HepG2 (cell line): ENCODE measurements around the gene PUS1. TPM values are rescaled to one million over a fixed set of nuclear protein-coding genes. Genes with fewer than 3 reads are reported as not detected.

Source experiments
- ASH2L ChIP-seq: fragments of 300-600, 200-600 bp; sonication (generic); IDR thresholded peaks from 2 replicates; pipeline ENCODE4 v1.7.0; 2017; ENCODE audit warnings: low read depth, mild to moderate bottlenecking, moderate library complexity, mixed read lengths, low read length; ENCODE audit not compliant: insufficient read length
- BRD4 ChIP-seq: sonication (generic); formaldehyde crosslinking; IDR thresholded peaks from 2 replicates; pipeline ENCODE4 v1.4.0; 2020; ENCODE audit warnings: missing genetic modification reagents
- HOXA3 ChIP-seq: sonication (generic); formaldehyde crosslinking; IDR thresholded peaks from 2 replicates; pipeline ENCODE4 v1.5.0; 2020; ENCODE audit warnings: missing genetic modification reagents
- ISL2 ChIP-seq: sonication (generic); formaldehyde crosslinking; IDR thresholded peaks from 2 replicates; pipeline ENCODE4 v1.5.0; 2020; ENCODE audit warnings: missing genetic modification reagents
- KLF12 ChIP-seq: sonication (generic); formaldehyde crosslinking; IDR thresholded peaks from 2 replicates; pipeline ENCODE4 v1.4.0; 2020; ENCODE audit warnings: missing genetic modification reagents, borderline replicate concordance
- MTA3 ChIP-seq: sonication (generic); formaldehyde crosslinking; IDR thresholded peaks from 2 replicates; pipeline ENCODE4 v1.4.0; 2020; ENCODE audit warnings: missing genetic modification reagents
- SIN3B ChIP-seq: fragments of 150-350 bp; IDR thresholded peaks from 2 replicates; pipeline ENCODE4 v1.6.1; 2014; ENCODE audit warnings: low read length
- ZNF672 ChIP-seq: sonication (generic); formaldehyde crosslinking; IDR thresholded peaks from 2 replicates; pipeline ENCODE4 v1.8.1; 2022; ENCODE audit warnings: missing genetic modification reagents
- ZNF879 ChIP-seq: sonication (generic); formaldehyde crosslinking; IDR thresholded peaks from 2 replicates; pipeline ENCODE4 v1.8.1; 2023; ENCODE audit warnings: missing genetic modification reagents
- ZNF891 ChIP-seq: sonication (generic); formaldehyde crosslinking; IDR thresholded peaks from 2 replicates; pipeline ENCODE4 v1.5.0; 2020; ENCODE audit warnings: mild to moderate bottlenecking, missing genetic modification reagents
- ZSCAN22 ChIP-seq: sonication (generic); formaldehyde crosslinking; IDR thresholded peaks from 2 replicates; pipeline ENCODE4 v1.4.0; 2020; ENCODE audit warnings: mild to moderate bottlenecking, missing genetic modification reagents
- polyA plus RNA-seq, 8 experiments: library from polyadenylated mRNA; depleted of rRNA in 3 of 8; stranded (reverse) in 7 of 8; unstranded in 1 of 8; fragments of >200 nt; fragmentation: Illumina TruSeq in 4 of 8; extraction: Trizol in 4 of 8; gene quantifications; 2 replicates each; pipeline versions ENCODE4 v1.2.1 to v1.2.3, GENCODE V29; 2011 to 2016; ENCODE audit warnings: low read depth in 4 of 8, missing spikeins in 1 of 8, mixed read lengths in 1 of 8; ENCODE audit not compliant: insufficient read depth in 1 of 8
- total RNA-seq, 5 experiments: library from RNA; depleted of rRNA; stranded (reverse); fragments of >200 nt; fragmentation: Illumina TruSeq; extraction: Trizol; gene quantifications; 2 replicates each; pipeline ENCODE4 v1.2.3, GENCODE V29; 2016; ENCODE audit warnings: low read depth in 1 of 5
- TF ChIP-seq, protein P1 (sequence below): sonication (generic); formaldehyde crosslinking; IDR thresholded peaks from 2 replicates; pipeline ENCODE4 v1.4.0; 2020; ENCODE audit warnings: missing genetic modification reagents, low read depth, mild to moderate bottlenecking, borderline replicate concordance
- TF ChIP-seq, protein P2 (sequence below): sonication (generic); formaldehyde crosslinking; IDR thresholded peaks from 2 replicates; pipeline ENCODE4 v1.8.0; 2022; ENCODE audit warnings: mild to moderate bottlenecking, missing genetic modification reagents, moderate library complexity
- TF ChIP-seq, protein P3 (sequence below): sonication (generic); formaldehyde crosslinking; IDR thresholded peaks from 2 replicates; pipeline ENCODE4 v1.4.0; 2020; ENCODE audit warnings: mild to moderate bottlenecking, missing genetic modification reagents
- TF ChIP-seq, protein P4 (sequence below): sonication (generic); formaldehyde crosslinking; IDR thresholded peaks from 2 replicates; pipeline ENCODE4 v1.5.0; 2020; ENCODE audit warnings: missing genetic modification reagents
- TF ChIP-seq, protein P5 (sequence below): sonication (generic); formaldehyde crosslinking; IDR thresholded peaks from 2 replicates; pipeline ENCODE4 v1.5.0; 2020; ENCODE audit warnings: missing genetic modification reagents
- TF ChIP-seq, protein P6 (sequence below): sonication (generic); formaldehyde crosslinking; IDR thresholded peaks from 2 replicates; pipeline ENCODE4 v1.4.0; 2020; ENCODE audit warnings: mild to moderate bottlenecking, missing genetic modification reagents
- TF ChIP-seq, protein P7 (sequence below): sonication (generic); formaldehyde crosslinking; IDR thresholded peaks from 2 replicates; pipeline ENCODE4 v1.4.0; 2020; ENCODE audit warnings: mild to moderate bottlenecking, low read depth, missing genetic modification reagents
- TF ChIP-seq, protein P8 (sequence below): sonication (generic); formaldehyde crosslinking; IDR thresholded peaks from 2 replicates; pipeline ENCODE4 v1.4.0; 2020; ENCODE audit warnings: missing genetic modification reagents

Gene PUS1
- total and polyA plus RNA-seq, 2 of the 13 experiments (the other 11 are each of a cell fraction or from before 2014, with no cell fraction given) = 19.2 to 24.7 TPM

DNA sequence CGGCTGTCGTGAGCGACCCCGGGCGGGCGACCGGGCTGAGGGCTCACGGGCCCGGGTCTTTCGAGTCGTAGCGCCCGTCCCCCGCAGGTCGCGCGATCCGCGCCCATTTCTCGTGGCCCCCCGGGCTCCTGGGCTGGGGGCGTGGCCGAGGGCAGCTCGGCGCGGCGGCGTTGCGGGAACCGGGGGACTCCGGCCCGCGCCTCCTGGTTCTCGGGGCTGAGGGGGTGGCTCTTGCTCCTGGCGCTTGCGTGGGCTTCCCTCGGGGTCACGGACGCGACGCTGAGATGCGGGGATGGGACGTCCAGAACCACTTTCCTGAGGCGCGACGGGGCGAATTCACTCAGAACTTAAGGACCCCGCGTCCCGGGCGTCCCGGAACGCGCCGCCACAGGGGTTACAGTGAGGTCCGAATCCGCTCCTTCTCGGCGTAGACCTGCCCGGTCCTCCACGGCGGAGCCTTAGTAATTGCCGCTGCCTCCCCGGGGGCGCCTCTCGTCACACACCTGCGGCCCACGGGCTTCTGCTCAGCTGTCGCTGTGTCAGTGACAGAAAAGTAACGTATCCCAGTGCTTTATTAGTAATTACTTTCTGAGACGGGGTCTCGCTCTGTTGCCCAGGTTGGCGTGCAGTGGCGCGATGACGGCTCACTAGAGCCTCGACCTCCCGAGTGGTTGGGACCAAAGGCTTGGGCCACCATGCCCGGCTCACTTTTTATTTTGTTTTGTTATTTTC, 21.3 kb downstream of the PUS1 start (continued):
- TF ChIP-seq, protein P1, sequence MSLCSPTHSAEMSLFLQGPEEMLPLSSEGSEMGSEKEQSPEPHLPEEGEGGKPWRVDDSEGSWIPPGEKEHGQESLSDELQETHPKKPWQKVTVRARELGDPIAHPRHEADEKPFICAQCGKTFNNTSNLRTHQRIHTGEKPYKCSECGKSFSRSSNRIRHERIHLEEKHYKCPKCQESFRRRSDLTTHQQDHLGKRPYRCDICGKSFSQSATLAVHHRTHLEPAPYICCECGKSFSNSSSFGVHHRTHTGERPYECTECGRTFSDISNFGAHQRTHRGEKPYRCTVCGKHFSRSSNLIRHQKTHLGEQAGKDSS (CRISPR knock-in tag) = no peak
- TF ChIP-seq ZSCAN22 (CRISPR knock-in tag) (no peak), KLF12 (CRISPR knock-in tag) (peak; percentile 60; the same call in 1 of the 2 replicates), ZNF672 (CRISPR knock-in tag) (0 out of 2 replicates have a peak, but pooled peaks have one; percentile 4), HOXA3 (CRISPR knock-in tag) (0 out of 2 replicates have a peak, but pooled peaks have one; percentile 7), ZNF879 (CRISPR knock-in tag) (0 out of 2 replicates have a peak, but pooled peaks have one; percentile 24), ASH2L (peak; percentile 18), BRD4 (CRISPR knock-in tag) (no peak; the same call in 1 of the 2 replicates), SIN3B (no peak), ISL2 (CRISPR knock-in tag) (no peak), MTA3 (CRISPR knock-in tag) (no peak), ZNF891 (CRISPR knock-in tag) (no peak)
- TF ChIP-seq, protein P2, sequence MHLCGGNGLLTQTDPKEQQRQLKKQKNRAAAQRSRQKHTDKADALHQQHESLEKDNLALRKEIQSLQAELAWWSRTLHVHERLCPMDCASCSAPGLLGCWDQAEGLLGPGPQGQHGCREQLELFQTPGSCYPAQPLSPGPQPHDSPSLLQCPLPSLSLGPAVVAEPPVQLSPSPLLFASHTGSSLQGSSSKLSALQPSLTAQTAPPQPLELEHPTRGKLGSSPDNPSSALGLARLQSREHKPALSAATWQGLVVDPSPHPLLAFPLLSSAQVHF (CRISPR knock-in tag) = peak; percentile 5; the same call in 1 of the 2 replicates
- TF ChIP-seq, protein P3, sequence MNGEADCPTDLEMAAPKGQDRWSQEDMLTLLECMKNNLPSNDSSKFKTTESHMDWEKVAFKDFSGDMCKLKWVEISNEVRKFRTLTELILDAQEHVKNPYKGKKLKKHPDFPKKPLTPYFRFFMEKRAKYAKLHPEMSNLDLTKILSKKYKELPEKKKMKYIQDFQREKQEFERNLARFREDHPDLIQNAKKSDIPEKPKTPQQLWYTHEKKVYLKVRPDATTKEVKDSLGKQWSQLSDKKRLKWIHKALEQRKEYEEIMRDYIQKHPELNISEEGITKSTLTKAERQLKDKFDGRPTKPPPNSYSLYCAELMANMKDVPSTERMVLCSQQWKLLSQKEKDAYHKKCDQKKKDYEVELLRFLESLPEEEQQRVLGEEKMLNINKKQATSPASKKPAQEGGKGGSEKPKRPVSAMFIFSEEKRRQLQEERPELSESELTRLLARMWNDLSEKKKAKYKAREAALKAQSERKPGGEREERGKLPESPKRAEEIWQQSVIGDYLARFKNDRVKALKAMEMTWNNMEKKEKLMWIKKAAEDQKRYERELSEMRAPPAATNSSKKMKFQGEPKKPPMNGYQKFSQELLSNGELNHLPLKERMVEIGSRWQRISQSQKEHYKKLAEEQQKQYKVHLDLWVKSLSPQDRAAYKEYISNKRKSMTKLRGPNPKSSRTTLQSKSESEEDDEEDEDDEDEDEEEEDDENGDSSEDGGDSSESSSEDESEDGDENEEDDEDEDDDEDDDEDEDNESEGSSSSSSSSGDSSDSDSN (CRISPR knock-in tag) = peak; percentile 41
- TF ChIP-seq, protein P4, sequence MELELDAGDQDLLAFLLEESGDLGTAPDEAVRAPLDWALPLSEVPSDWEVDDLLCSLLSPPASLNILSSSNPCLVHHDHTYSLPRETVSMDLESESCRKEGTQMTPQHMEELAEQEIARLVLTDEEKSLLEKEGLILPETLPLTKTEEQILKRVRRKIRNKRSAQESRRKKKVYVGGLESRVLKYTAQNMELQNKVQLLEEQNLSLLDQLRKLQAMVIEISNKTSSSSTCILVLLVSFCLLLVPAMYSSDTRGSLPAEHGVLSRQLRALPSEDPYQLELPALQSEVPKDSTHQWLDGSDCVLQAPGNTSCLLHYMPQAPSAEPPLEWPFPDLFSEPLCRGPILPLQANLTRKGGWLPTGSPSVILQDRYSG (CRISPR knock-in tag) = peak; percentile 70; the same call in 1 of the 2 replicates
- TF ChIP-seq, protein P5, sequence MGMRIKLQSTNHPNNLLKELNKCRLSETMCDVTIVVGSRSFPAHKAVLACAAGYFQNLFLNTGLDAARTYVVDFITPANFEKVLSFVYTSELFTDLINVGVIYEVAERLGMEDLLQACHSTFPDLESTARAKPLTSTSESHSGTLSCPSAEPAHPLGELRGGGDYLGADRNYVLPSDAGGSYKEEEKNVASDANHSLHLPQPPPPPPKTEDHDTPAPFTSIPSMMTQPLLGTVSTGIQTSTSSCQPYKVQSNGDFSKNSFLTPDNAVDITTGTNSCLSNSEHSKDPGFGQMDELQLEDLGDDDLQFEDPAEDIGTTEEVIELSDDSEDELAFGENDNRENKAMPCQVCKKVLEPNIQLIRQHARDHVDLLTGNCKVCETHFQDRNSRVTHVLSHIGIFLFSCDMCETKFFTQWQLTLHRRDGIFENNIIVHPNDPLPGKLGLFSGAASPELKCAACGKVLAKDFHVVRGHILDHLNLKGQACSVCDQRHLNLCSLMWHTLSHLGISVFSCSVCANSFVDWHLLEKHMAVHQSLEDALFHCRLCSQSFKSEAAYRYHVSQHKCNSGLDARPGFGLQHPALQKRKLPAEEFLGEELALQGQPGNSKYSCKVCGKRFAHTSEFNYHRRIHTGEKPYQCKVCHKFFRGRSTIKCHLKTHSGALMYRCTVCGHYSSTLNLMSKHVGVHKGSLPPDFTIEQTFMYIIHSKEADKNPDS (CRISPR knock-in tag) = no peak
- TF ChIP-seq, protein P6, sequence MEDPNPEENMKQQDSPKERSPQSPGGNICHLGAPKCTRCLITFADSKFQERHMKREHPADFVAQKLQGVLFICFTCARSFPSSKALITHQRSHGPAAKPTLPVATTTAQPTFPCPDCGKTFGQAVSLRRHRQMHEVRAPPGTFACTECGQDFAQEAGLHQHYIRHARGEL (CRISPR knock-in tag) = no peak
- TF ChIP-seq, protein P7, sequence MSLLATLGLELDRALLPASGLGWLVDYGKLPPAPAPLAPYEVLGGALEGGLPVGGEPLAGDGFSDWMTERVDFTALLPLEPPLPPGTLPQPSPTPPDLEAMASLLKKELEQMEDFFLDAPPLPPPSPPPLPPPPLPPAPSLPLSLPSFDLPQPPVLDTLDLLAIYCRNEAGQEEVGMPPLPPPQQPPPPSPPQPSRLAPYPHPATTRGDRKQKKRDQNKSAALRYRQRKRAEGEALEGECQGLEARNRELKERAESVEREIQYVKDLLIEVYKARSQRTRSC (CRISPR knock-in tag) = no peak
- TF ChIP-seq, protein P8, sequence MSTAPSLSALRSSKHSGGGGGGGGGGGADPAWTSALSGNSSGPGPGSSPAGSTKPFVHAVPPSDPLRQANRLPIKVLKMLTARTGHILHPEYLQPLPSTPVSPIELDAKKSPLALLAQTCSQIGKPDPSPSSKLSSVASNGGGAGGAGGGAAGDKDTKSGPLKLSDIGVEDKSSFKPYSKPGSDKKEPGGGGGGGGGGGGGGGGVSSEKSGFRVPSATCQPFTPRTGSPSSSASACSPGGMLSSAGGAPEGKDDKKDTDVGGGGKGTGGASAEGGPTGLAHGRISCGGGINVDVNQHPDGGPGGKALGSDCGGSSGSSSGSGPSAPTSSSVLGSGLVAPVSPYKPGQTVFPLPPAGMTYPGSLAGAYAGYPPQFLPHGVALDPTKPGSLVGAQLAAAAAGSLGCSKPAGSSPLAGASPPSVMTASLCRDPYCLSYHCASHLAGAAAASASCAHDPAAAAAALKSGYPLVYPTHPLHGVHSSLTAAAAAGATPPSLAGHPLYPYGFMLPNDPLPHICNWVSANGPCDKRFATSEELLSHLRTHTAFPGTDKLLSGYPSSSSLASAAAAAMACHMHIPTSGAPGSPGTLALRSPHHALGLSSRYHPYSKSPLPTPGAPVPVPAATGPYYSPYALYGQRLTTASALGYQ = 0 out of 2 replicates have a peak, but pooled peaks have one; percentile 32
